K562 (cell line): ENCODE results near the gene SNX30. TPM values are rescaled to one million over a fixed set of nuclear protein-coding genes. Genes with fewer than 3 reads are reported as not detected.

Experiments used
- ATAC-seq: fragments of 200-7000 bp; cut with Tn5 transposase; 3 replicates; pipeline ENCODE4 v1.9.1; 2020; ENCODE audit warnings: moderate library complexity
- BruUV-seq: library from RNA; stranded (reverse); fragments of 400-500 nt; replicated peaks from 2 replicates; lab custom pipeline; 2021; lab: Mats Ljungman, UMichigan
- CTCF ChIA-PET: fragments of 300-600 bp; formaldehyde crosslinking; extraction: SDS; loops from one replicate; lab custom pipeline; 2021; ENCODE audit warnings: low intra/inter-chr PET ratio; lab: Yijun Ruan, JAX
- POLR2A ChIA-PET: fragments of 300-600, 350-650 bp; sonication (Branson Sonifier 250); formaldehyde crosslinking; extraction: SDS; loops from one replicate; lab custom pipeline; 2021; ENCODE audit warnings: antibody characterized with exemption, inconsistent platforms; lab: Yijun Ruan, JAX
- DNase-seq, 4 experiments: peaks; one replicate each; pipeline versions ENCODE4 v3.0.0 to v3.0.0-alpha.2; 2011 to 2018; ENCODE audit warnings: low spot score in 3 of 4, mixed read lengths in 3 of 4; ENCODE audit errors: extremely low read depth in 1 of 4
- FAIRE-seq: peaks from 2 replicates; lab custom pipeline; 2011; peaks lifted over from hg19 to GRCh38; lab: Jason Lieb, UNC
- H2AFZ ChIP-seq: 2 replicates; pipeline ENCODE4 v1.6.0; 2011; ENCODE audit warnings: low read depth, low read length, control low read depth, inconsistent platforms
- H3K27ac ChIP-seq: fragments of 200-600 bp; 3 replicates; pipeline ENCODE4 v1.8.0; 2011; ENCODE audit warnings: low read depth, mild to moderate bottlenecking, control low read depth, inconsistent platforms, low read length, moderate library complexity, mixed read lengths; ENCODE audit errors: extremely low read depth
- H3K27me3 ChIP-seq, 2 experiments: fragments of 300-600 bp in 1 of 2; 2 replicates in 1 of 2; 3 replicates in 1 of 2; pipeline versions ENCODE4 v1.6.0 to v1.8.0; 2011; ENCODE audit warnings: inconsistent platforms in 2 of 2, low read length in 2 of 2, mild to moderate bottlenecking in 1 of 2, mixed read lengths in 1 of 2, moderate library complexity in 1 of 2; ENCODE audit not compliant: control insufficient read depth in 2 of 2, insufficient read depth in 2 of 2
- H3K36me3 ChIP-seq: fragments of 300-600 bp; 3 replicates; pipeline ENCODE4 v1.8.0; 2011; ENCODE audit warnings: mild to moderate bottlenecking, low read length, inconsistent platforms; ENCODE audit not compliant: control insufficient read depth, insufficient read depth
- H3K4me1 ChIP-seq, 2 experiments: fragments of 200-600 bp in 1 of 2; replicated peaks in 1 of 2; 2 replicates in 1 of 2; 3 replicates in 1 of 2; pipeline versions ENCODE4 v1.5.1 to v1.8.0; 2011; ENCODE audit warnings: inconsistent platforms in 2 of 2, low read length in 2 of 2, mild to moderate bottlenecking in 1 of 2, mixed read lengths in 1 of 2, moderate library complexity in 1 of 2; ENCODE audit not compliant: control insufficient read depth in 2 of 2, insufficient read depth in 2 of 2
- H3K4me2 ChIP-seq: 2 replicates; pipeline ENCODE4 v1.6.1; 2011; ENCODE audit warnings: low read length, control low read depth, inconsistent platforms, mixed read lengths; ENCODE audit not compliant: insufficient read depth
- H3K4me3 ChIP-seq: fragments of 200-600 bp; sonication (generic), shearing (Covaris generic); 2 replicates; pipeline ENCODE4 v1.5.1; 2016; ENCODE audit warnings: control low read depth, inconsistent platforms
- H3K79me2 ChIP-seq: fragments of 200-600 bp; 3 replicates; pipeline ENCODE4 v1.8.0; 2011; ENCODE audit warnings: low read length, inconsistent platforms; ENCODE audit not compliant: control insufficient read depth, insufficient read depth
- H3K9ac ChIP-seq, 2 experiments: 2 replicates each; pipeline versions ENCODE4 v1.6.0 to v1.6.1; 2011; ENCODE audit warnings: low read depth in 2 of 2, low read length in 2 of 2, control low read depth in 1 of 2, inconsistent platforms in 1 of 2, mild to moderate bottlenecking in 1 of 2, mixed read lengths in 1 of 2; ENCODE audit not compliant: insufficient read depth in 1 of 2
- H3K9me1 ChIP-seq: one replicate; pipeline ENCODE4 v1.6.0; 2011; ENCODE audit warnings: inconsistent platforms, mild to moderate bottlenecking, low read length, moderate library complexity; ENCODE audit not compliant: control insufficient read depth, insufficient read depth
- H3K9me3 ChIP-seq: replicated peaks from 2 replicates; pipeline ENCODE4 v1.5.1; 2011; ENCODE audit warnings: low read depth, low read length, inconsistent platforms; ENCODE audit not compliant: control insufficient read depth, insufficient read depth
- H4K20me1 ChIP-seq: replicated peaks from 2 replicates; pipeline ENCODE4 v1.6.1; 2011; ENCODE audit warnings: low read length, inconsistent platforms, mixed read lengths; ENCODE audit not compliant: control insufficient read depth, insufficient read depth
- FOS ChIP-seq: IDR thresholded peaks from 3 replicates; pipeline ENCODE4 v1.6.1; 2011; ENCODE audit not compliant: insufficient read length; ENCODE audit errors: extremely low read depth
- HMG20B ChIP-seq: fragments of 250-450 bp; sonication (Bioruptor Pico); IDR thresholded peaks from 2 replicates; pipeline ENCODE4 v1.5.0; 2021; ENCODE audit warnings: mild to moderate bottlenecking
- HNRNPL ChIP-seq: fragments of 200-400 bp; formaldehyde crosslinking; IDR thresholded peaks from 2 replicates; pipeline ENCODE4 v1.6.1; 2017; ENCODE audit warnings: low read depth, mild to moderate bottlenecking, low read length
- MYC ChIP-seq, 2 experiments: fragments of 250-450 bp in 1 of 2; sonication (Bioruptor Pico) in 1 of 2; IDR thresholded peaks; 2 replicates each; pipeline versions ENCODE4 v1.5.1 to v1.6.1; 2012 to 2021; ENCODE audit warnings: low read depth in 2 of 2, borderline replicate concordance in 1 of 2, improper control_type of control experiment in 1 of 2, low read length in 1 of 2, mild to moderate bottlenecking in 1 of 2, moderate library complexity in 1 of 2
- NELFE ChIP-seq: IDR thresholded peaks from 2 replicates; pipeline ENCODE4 v1.6.1; 2011; ENCODE audit warnings: mild to moderate bottlenecking; ENCODE audit not compliant: insufficient read depth, insufficient read length
- NR2F6 ChIP-seq: fragments of 450-650 bp; formaldehyde crosslinking; IDR thresholded peaks from 2 replicates; pipeline ENCODE4 v1.4.0; 2020; ENCODE audit warnings: mild to moderate bottlenecking
- PHB ChIP-seq: fragments of 250-450 bp; sonication (Bioruptor Pico); IDR thresholded peaks from 2 replicates; pipeline ENCODE4 v1.5.0; 2021
- PHF8 ChIP-seq: fragments of 200-600 bp; sonication (generic); IDR thresholded peaks from 2 replicates; pipeline ENCODE4 v1.6.1; 2012; ENCODE audit warnings: mixed run types, mild to moderate bottlenecking, inconsistent platforms, low read length, moderate library complexity, borderline replicate concordance
- PTTG1 ChIP-seq: fragments of 450-650 bp; IDR thresholded peaks from 2 replicates; pipeline ENCODE4 v1.6.1; 2016; ENCODE audit warnings: low read depth, mild to moderate bottlenecking, missing genetic modification characterization, missing compliant biosample characterization
- ZBTB1 ChIP-seq: sonication (generic); formaldehyde crosslinking; IDR thresholded peaks from 2 replicates; pipeline ENCODE4 v1.8.1; 2023; ENCODE audit warnings: missing genetic modification reagents, low read depth, mild to moderate bottlenecking, borderline replicate concordance
- ZNF184 ChIP-seq: sonication (generic); formaldehyde crosslinking; IDR thresholded peaks from 2 replicates; pipeline ENCODE4 v1.5.0; 2020; ENCODE audit warnings: missing genetic modification reagents
- ZNF445 ChIP-seq: fragments of 250-450 bp; sonication (Bioruptor Pico); IDR thresholded peaks from 2 replicates; pipeline ENCODE4 v1.4.0; 2020; ENCODE audit warnings: low read depth, mild to moderate bottlenecking, moderate library complexity
- WGBS: fragments of 100-300 bp; shearing (Covaris generic); methylation state at CpG from one replicate; pipeline ENCODE4 v1.1.6; 2016; ENCODE audit warnings: low coverage, mixed read lengths; ENCODE audit not compliant: insufficient coverage; ENCODE audit errors: missing lambda C conversion rate; 5-methylcytosine and 5-hydroxymethylcytosine counted together
- in situ Hi-C: fragments of 300-500 bp; cut with MboI; formaldehyde crosslinking; loops from 4 replicates; pipeline ENCODE4 v1.15.0; 2018; ENCODE audit warnings: inconsistent platforms, mixed read lengths
- intact Hi-C: fragments of 100-400 bp; cut with micrococcal nuclease; formaldehyde crosslinking; loops from 2 replicates; pipeline ENCODE4 v1.14.2; 2022
- polyA plus RNA-seq, 8 experiments: library from polyadenylated mRNA; depleted of rRNA in 4 of 8; stranded (reverse) in 5 of 8; unstranded in 3 of 8; fragments of >200 nt; fragmentation: Nextera tagmentation in 2 of 8; fragmentation: Illumina TruSeq in 1 of 8; extraction: Ambion mirVana in 2 of 8; extraction: Trizol in 1 of 8; gene quantifications; 2 replicates each; pipeline versions ENCODE4 v1.2.1 to v1.2.3, GENCODE V29; 2011 to 2014; ENCODE audit warnings: inconsistent platforms in 1 of 8, missing spikeins in 1 of 8
- total RNA-seq, 7 experiments: library from RNA; depleted of rRNA in 6 of 7; stranded (reverse); fragments of >200 nt in 6 of 7; fragmentation: Illumina TruSeq in 2 of 7; extraction: Trizol in 2 of 7; gene quantifications; 2 replicates each; pipeline versions ENCODE4 v1.2.1 to v1.2.3, GENCODE V29; 2011 to 2021; ENCODE audit warnings: low replicate concordance in 1 of 7
- TF ChIP-seq, protein P1 (sequence below), 2 experiments: IDR thresholded peaks; 2 replicates each; pipeline ENCODE4 v1.6.1; 2011; ENCODE audit warnings: borderline replicate concordance in 1 of 2, control low read depth in 1 of 2, low read depth in 1 of 2, low read length in 1 of 2, mild to moderate bottlenecking in 1 of 2, mixed read lengths in 1 of 2, moderate library complexity in 1 of 2; ENCODE audit not compliant: insufficient read depth in 1 of 2, insufficient read length in 1 of 2, poor library complexity in 1 of 2, severe bottlenecking in 1 of 2; ENCODE audit errors: extremely low read depth in 1 of 2
- TF ChIP-seq, protein P2 (sequence below): fragments of 450-650 bp; IDR thresholded peaks from 2 replicates; pipeline ENCODE4 v1.6.1; 2017; ENCODE audit warnings: antibody characterized with exemption

SNX30 gene
- total and polyA plus RNA-seq, 9 of the 15 experiments (the other 6 are each of a cell fraction or from before 2014, with no cell fraction given) = 0.76 to 5.9 (median 3.3) TPM

DNA sequence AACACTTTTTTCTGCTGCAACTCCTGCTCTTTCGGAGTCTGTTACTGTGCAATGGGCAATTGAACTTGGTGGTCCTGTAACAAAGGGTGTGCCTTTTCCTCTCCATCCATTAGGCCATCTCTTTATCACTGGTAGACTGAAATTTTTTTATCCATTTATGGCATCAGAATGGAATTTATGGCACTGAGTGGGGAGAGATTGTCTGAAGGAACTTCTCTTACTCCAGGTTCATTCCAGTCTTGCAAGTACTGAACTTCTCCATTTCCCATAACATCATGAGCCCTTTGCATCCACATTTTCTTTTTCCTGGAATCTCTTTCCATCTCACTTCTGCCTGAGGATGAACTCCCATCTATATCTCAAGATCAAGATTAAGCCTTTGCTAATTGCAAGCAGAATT is 130.1 kb downstream of the SNX30 start:
- intact Hi-C loops = no loop called here
- Histone ChIP-seq H3K9ac (no peak overlapping the region), H3K27me3 (peaks cover 15 to 24% of the 10 kb centered on the region in 2 experiments), H3K27ac (no peak overlapping the region), H3K4me3 (no peak overlapping the region), H4K20me1 (no peaks in the 10 kb centered on the region), H3K9me1 (no peaks in the 10 kb centered on the region), H2AFZ (no peak overlapping the region), H3K79me2 (no peaks in the 10 kb centered on the region), H3K4me1 (no peaks in the 10 kb centered on the region), H3K4me2 (no peak overlapping the region), H3K36me3 (no peaks in the 10 kb centered on the region), H3K9me3 (no peaks in the 10 kb centered on the region)
- BruUV-seq = no TSS peak
- POLR2A ChIA-PET = no interaction called here
- ATAC-seq = no peak
- no peak for DNase-seq
- 13% methylated on average over 1 of the region's 1 CpG for WGBS
- CTCF ChIA-PET = no interaction called here
- FAIRE-seq = no peak
- in situ Hi-C loops = no loop called here
- TF ChIP-seq MYC (IDR thresholded peaks at IDR 0.05; ENCODE audit: low read depth, low read length) (no peak), MYC (CRISPR knock-in tag; IDR thresholded peaks at IDR 0.05; ENCODE audit: borderline replicate concordance, low read depth) (no peak), NELFE (no peak), HNRNPL (no peak), PHB (CRISPR knock-in tag) (no peak), ZNF184 (CRISPR knock-in tag) (no peak), PTTG1 (tag) (no peak), NR2F6 (no peak), FOS (no peak), HMG20B (CRISPR knock-in tag) (no peak), PHF8 (no peak), ZNF445 (CRISPR knock-in tag) (no peak), ZBTB1 (CRISPR knock-in tag) (no peak)
- TF ChIP-seq, protein P1, sequence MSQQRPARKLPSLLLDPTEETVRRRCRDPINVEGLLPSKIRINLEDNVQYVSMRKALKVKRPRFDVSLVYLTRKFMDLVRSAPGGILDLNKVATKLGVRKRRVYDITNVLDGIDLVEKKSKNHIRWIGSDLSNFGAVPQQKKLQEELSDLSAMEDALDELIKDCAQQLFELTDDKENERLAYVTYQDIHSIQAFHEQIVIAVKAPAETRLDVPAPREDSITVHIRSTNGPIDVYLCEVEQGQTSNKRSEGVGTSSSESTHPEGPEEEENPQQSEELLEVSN (IDR thresholded peaks at IDR 0.05; ENCODE audit: borderline replicate concordance in 1 of 2, extremely low read depth in 1 of 2, insufficient read depth in 1 of 2, insufficient read length in 1 of 2, low read depth in 1 of 2, low read length in 1 of 2, poor library complexity in 1 of 2, severe bottlenecking in 1 of 2) = no peak
- TF ChIP-seq, protein P2, sequence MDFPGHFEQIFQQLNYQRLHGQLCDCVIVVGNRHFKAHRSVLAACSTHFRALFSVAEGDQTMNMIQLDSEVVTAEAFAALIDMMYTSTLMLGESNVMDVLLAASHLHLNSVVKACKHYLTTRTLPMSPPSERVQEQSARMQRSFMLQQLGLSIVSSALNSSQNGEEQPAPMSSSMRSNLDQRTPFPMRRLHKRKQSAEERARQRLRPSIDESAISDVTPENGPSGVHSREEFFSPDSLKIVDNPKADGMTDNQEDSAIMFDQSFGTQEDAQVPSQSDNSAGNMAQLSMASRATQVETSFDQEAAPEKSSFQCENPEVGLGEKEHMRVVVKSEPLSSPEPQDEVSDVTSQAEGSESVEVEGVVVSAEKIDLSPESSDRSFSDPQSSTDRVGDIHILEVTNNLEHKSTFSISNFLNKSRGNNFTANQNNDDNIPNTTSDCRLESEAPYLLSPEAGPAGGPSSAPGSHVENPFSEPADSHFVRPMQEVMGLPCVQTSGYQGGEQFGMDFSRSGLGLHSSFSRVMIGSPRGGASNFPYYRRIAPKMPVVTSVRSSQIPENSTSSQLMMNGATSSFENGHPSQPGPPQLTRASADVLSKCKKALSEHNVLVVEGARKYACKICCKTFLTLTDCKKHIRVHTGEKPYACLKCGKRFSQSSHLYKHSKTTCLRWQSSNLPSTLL = no peak
- TF ChIP-seq, all 486 proteins: peak for 0
